Naive thymus-derived CD4-positive, alpha-beta T cell (primary cell): ENCODE measurements around the gene ACIN1. TPM values are rescaled to one million over a fixed set of nuclear protein-coding genes. Genes with fewer than 3 reads are reported as not detected.

Experiments used
- ATAC-seq: fragments of 150-1000 bp; cut with Tn5 transposase; 2 replicates; pipeline ENCODE4 v1.10.0; 2021; ENCODE audit warnings: mild to moderate bottlenecking, moderate library complexity
- CTCF ChIA-PET: fragments of 350-600 bp; sonication (Branson Sonifier 250); formaldehyde crosslinking; loops from one replicate; lab custom pipeline; 2021; ENCODE audit warnings: antibody characterized with exemption; lab: Charles Lee
- POLR2A ChIA-PET: fragments of 350-600 bp; sonication (Branson Sonifier 250); formaldehyde crosslinking; loops from one replicate; lab custom pipeline; 2021; ENCODE audit warnings: antibody characterized with exemption, inconsistent platforms; lab: Charles Lee
- DNase-seq, 9 donors: peaks; one replicate each; pipeline versions ENCODE4 v3.0.0 to v3.0.0-alpha.2; 2020 to 2022; ENCODE audit warnings: mixed read lengths in 1 of 9
- H3K27ac ChIP-seq: one replicate; pipeline ENCODE4 v1.7.0; 2013; ENCODE audit warnings: mild to moderate bottlenecking, low read depth, low read length, moderate library complexity
- H3K27me3 ChIP-seq, 2 donors: one replicate each; pipeline ENCODE4 v1.7.0; 2013; ENCODE audit warnings: low read length in 2 of 2, mild to moderate bottlenecking in 2 of 2, moderate library complexity in 2 of 2; ENCODE audit not compliant: control insufficient read depth in 2 of 2, insufficient read depth in 2 of 2
- H3K36me3 ChIP-seq, 3 experiments: 1 replicate in 2 of 3; 2 replicates in 1 of 3; pipeline ENCODE4 v1.7.0; 2013; ENCODE audit warnings: low read length in 3 of 3, mild to moderate bottlenecking in 3 of 3, moderate library complexity in 1 of 3; ENCODE audit not compliant: insufficient read depth in 3 of 3, control insufficient read depth in 2 of 3
- H3K4me1 ChIP-seq, 2 donors: one replicate each; pipeline ENCODE4 v1.7.0; 2013; ENCODE audit warnings: low read length in 2 of 2, mild to moderate bottlenecking in 2 of 2, moderate library complexity in 1 of 2; ENCODE audit not compliant: control insufficient read depth in 2 of 2, insufficient read depth in 2 of 2
- H3K4me3 ChIP-seq: 2 replicates; pipeline ENCODE4 v1.7.0; 2013; ENCODE audit warnings: mild to moderate bottlenecking, low read length
- H3K9me3 ChIP-seq, 3 experiments: 1 replicate in 2 of 3; 2 replicates in 1 of 3; pipeline ENCODE4 v1.7.0; 2013; ENCODE audit warnings: low read length in 3 of 3; ENCODE audit not compliant: control insufficient read depth in 2 of 3
- H3K27ac Mint-ChIP-seq, 9 donors: one replicate each; pipeline ENCODE4 v1.8.0; 2020 to 2022; ENCODE audit warnings: mixed read lengths in 9 of 9, mild to moderate bottlenecking in 8 of 9, moderate library complexity in 5 of 9, inconsistent platforms in 2 of 9
- H3K27me3 Mint-ChIP-seq, 5 donors: one replicate each; pipeline ENCODE4 v1.8.0; 2021 to 2022; ENCODE audit warnings: mixed read lengths in 5 of 5, mild to moderate bottlenecking in 1 of 5
- H3K36me3 Mint-ChIP-seq, 5 donors: one replicate each; pipeline ENCODE4 v1.8.0; 2020 to 2022; ENCODE audit warnings: mixed read lengths in 5 of 5, mild to moderate bottlenecking in 3 of 5, inconsistent platforms in 1 of 5
- H3K4me1 Mint-ChIP-seq, 7 donors: one replicate each; pipeline ENCODE4 v1.8.0; 2020 to 2022; ENCODE audit warnings: mixed read lengths in 7 of 7, mild to moderate bottlenecking in 3 of 7, inconsistent platforms in 1 of 7
- H3K4me3 Mint-ChIP-seq, 10 donors: one replicate each; pipeline ENCODE4 v1.8.0; 2020 to 2022; ENCODE audit warnings: mild to moderate bottlenecking in 10 of 10, mixed read lengths in 10 of 10, moderate library complexity in 6 of 10, inconsistent platforms in 2 of 10
- H3K9me3 Mint-ChIP-seq, 11 donors: one replicate each; pipeline ENCODE4 v1.8.0; 2020 to 2022; ENCODE audit warnings: mixed read lengths in 11 of 11, mild to moderate bottlenecking in 4 of 11, inconsistent platforms in 1 of 11, moderate library complexity in 1 of 11
- intact Hi-C, 2 donors: fragments of 100-400 bp; cut with micrococcal nuclease; formaldehyde crosslinking; loops; one replicate each; pipeline ENCODE4 v1.15.1; 2023
- polyA plus RNA-seq, 2 donors: library from polyadenylated mRNA; unstranded; fragments of 300-500 nt; fragmentation: Illumina TruSeq; gene quantifications; one replicate each; pipeline ENCODE4 v1.2.3, GENCODE V29; 2021
- total RNA-seq, 6 experiments: library from RNA in 5 of 6; stranded (reverse) in 5 of 6; gene quantifications; 1 replicate in 5 of 6; 2 replicates in 1 of 6; pipeline ENCODE4 v1.2.3 and lab custom pipeline; 2021 to 2026

Gene ACIN1
- total and polyA plus RNA-seq, 7 experiments from 2014 or later, result 8.7 to 360 (median 241) TPM

DNA sequence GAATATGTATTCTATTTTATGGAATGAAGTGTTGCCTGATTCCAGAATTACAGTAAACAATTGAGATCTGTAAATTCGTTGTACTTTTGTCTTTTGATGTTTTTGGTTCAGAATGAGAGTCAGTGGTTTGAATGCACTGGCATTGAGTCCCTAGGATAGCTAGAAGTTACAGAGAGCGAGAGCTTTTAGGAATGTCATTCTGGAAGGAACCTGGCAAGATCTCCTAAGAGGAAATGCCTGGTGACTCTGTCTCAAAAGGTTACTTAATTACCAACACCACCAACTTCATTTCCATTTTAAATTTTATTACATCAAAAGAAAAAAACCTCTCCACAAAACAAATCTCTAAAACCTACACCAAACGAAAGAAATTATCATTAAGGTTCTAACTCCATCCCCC is 30.1 kb upstream of the ACIN1 start:
- peaks cover 15 to 24% (median 23%) of the 10 kb centered on the region in 7 donors for H3K4me1 Mint-ChIP-seq
- peaks cover 0 to 2% (median 0%) of the 10 kb centered on the region in 11 donors for H3K9me3 Mint-ChIP-seq
- H3K9me3 ChIP-seq, result no peaks in the 10 kb centered on the region
- H3K4me3 ChIP-seq, result no peak overlapping the region
- ATAC-seq (no peak), DNase-seq (no peak)
- H3K4me3 Mint-ChIP-seq, result no peak overlapping the region
- peaks cover 14 to 16% of the 10 kb centered on the region in 2 donors for H3K4me1 ChIP-seq
- H3K36me3 Mint-ChIP-seq, result no peaks in the 10 kb centered on the region
- ChIA-PET CTCF (interaction anchor here (0.5 to 9.6 kb wide), 2 partner anchors 60 to 167 kb away, joined by 3 to 250 read pairs; partner anchors contain the start of gene SLC7A8), POLR2A (interaction anchor here (0.7 to 1.1 kb wide), 2 partner anchors 19 to 61 kb away, joined by 3 to 4 read pairs; no protein-coding TSS in a partner anchor)
- H3K27me3 ChIP-seq, result no peaks in the 10 kb centered on the region
- intact Hi-C loops, result no loop called here
- peak overlapping the region in 1 of 9 donors; percentile 49 for H3K27ac Mint-ChIP-seq
- H3K27ac ChIP-seq, result no peak overlapping the region
- peaks cover 0 to 8% (median 0%) of the 10 kb centered on the region in 5 donors for H3K27me3 Mint-ChIP-seq
- no peaks in the 10 kb centered on the region for H3K36me3 ChIP-seq

DNA sequence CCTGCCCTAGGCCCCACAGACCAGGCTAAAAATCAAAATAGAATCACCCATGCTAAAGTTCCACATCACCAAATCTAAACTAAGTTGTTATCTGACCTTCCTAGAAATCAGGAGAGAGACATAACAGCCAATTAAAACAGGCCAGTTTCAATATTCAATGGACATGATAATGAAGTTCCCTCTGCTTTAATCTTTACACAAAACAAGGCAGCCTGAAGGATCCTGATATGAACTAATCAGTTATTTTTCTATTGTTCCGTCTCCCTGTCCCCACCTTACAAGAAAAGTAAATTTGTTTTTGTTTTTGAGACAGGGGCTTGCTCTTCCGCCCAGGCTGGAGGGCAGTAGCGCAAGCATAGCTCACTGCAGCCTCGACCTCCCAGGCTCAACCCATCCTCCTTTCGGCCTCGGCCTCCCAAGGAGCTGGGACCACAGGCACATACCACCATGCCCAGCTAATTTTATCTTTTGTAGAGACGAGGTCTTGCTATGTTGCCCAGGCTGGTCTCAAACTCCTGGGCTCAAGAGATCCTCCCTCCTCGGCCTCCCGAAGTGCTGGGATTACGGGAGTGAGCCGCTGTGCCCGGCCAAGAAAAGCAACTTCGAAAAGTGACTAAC is 29.5 kb upstream of the ACIN1 start:
- CTCF ChIA-PET, result interaction anchor here (0.5 to 9.6 kb wide), 3 partner anchors 52 to 168 kb away, joined by 3 to 250 read pairs (median 4); partner anchors contain the start of gene SLC7A8
- peaks cover 0 to 2% (median 0%) of the 10 kb centered on the region in 11 donors for H3K9me3 Mint-ChIP-seq
- no peaks in the 10 kb centered on the region for H3K36me3 Mint-ChIP-seq

GRCh38 chr14:23123419-23123818 is 28.5 kb upstream of the ACIN1 start:
- no peak overlapping the region for H3K4me3 Mint-ChIP-seq
- peaks cover 0 to 2% (median 0%) of the 10 kb centered on the region in 11 donors for H3K9me3 Mint-ChIP-seq
- intact Hi-C loops, result no loop called here
- Histone ChIP-seq H3K9me3 (no peaks in the 10 kb centered on the region), H3K27me3 (no peaks in the 10 kb centered on the region), H3K27ac (no peak overlapping the region), H3K4me3 (no peak overlapping the region), H3K4me1 (peaks cover 21 to 32% of the 10 kb centered on the region in 2 donors), H3K36me3 (no peaks in the 10 kb centered on the region)
- ChIA-PET CTCF (interaction anchor here (2.1 to 9.6 kb wide), 2 partner anchors 29 to 62 kb away, joined by 5 to 250 read pairs; partner anchors contain the start of gene SLC7A8), POLR2A (no interaction called here)
- no peaks in the 10 kb centered on the region for H3K36me3 Mint-ChIP-seq
- peaks cover 26 to 39% (median 35%) of the 10 kb centered on the region in 7 donors for H3K4me1 Mint-ChIP-seq
- DNase-seq (no peak), ATAC-seq (no peak)
- H3K27ac Mint-ChIP-seq, result peak overlapping the region in 1 of 9 donors; percentile 36
- peaks cover 0 to 5% (median 0%) of the 10 kb centered on the region in 5 donors for H3K27me3 Mint-ChIP-seq

More for the DNA sequence above, 29.5 kb upstream of the ACIN1 start:
- Histone ChIP-seq H3K27ac (no peak overlapping the region), H3K27me3 (no peaks in the 10 kb centered on the region), H3K4me3 (no peak overlapping the region), H3K36me3 (no peaks in the 10 kb centered on the region), H3K4me1 (peaks cover 17 to 22% of the 10 kb centered on the region in 2 donors), H3K9me3 (no peaks in the 10 kb centered on the region)
- ATAC-seq (no peak), DNase-seq (no peak)
- intact Hi-C loops, result no loop called here
- H3K4me3 Mint-ChIP-seq, result no peak overlapping the region
- H3K27ac Mint-ChIP-seq, result peak overlapping the region in 2 of 9 donors; percentile 11 to 21
- peaks cover 0 to 8% (median 0%) of the 10 kb centered on the region in 5 donors for H3K27me3 Mint-ChIP-seq
- peaks cover 21 to 30% (median 28%) of the 10 kb centered on the region in 7 donors for H3K4me1 Mint-ChIP-seq
- POLR2A ChIA-PET, result interaction anchor here (1.1 kb wide), 1 partner anchor 18 kb away, joined by 4 read pairs; no protein-coding TSS in a partner anchor

DNA sequence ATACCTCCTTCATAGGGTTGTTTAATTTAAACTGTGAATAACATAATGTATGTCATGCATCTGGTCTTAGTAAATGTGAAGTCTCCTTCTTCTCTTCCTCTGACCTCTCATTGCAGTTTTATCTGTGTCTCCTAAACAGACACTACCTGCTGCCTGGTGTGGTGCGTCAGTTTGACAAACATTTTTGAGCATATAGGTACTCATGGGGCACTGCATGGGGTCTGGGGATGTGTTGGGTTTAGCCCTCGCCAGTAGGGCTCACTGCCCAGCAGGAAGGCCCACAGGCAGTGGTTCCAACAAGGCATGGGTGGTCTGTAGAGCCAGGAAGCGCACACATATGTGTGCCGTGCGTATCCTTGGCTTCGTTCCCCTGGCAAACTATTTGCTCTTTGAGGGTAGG is 27.1 kb upstream of the ACIN1 start:
- H3K27ac Mint-ChIP-seq, result peak overlapping the region in 3 of 9 donors; percentile 22 to 47 (median 40)
- no peaks in the 10 kb centered on the region for H3K9me3 ChIP-seq
- H3K4me1 ChIP-seq, result peaks cover 21 to 41% of the 10 kb centered on the region in 2 donors
- no peak for ATAC-seq
- H3K4me1 Mint-ChIP-seq, result peaks cover 26 to 52% (median 46%) of the 10 kb centered on the region in 7 donors
- H3K36me3 Mint-ChIP-seq, result no peaks in the 10 kb centered on the region
- H3K4me3 ChIP-seq, result no peak overlapping the region
- DNase-seq, result no peak
- H3K27ac ChIP-seq, result no peak overlapping the region
- H3K27me3 Mint-ChIP-seq, result peaks cover 0 to 5% (median 0%) of the 10 kb centered on the region in 5 donors
- no peaks in the 10 kb centered on the region for H3K36me3 ChIP-seq
- H3K27me3 ChIP-seq, result no peaks in the 10 kb centered on the region
- ChIA-PET CTCF (interaction anchor here (0.8 to 9.6 kb wide), 6 partner anchors 8 to 63 kb away, joined by 3 to 250 read pairs (median 4); partner anchors contain the start of genes ACIN1, C14orf119 and SLC7A8), POLR2A (interaction anchor here (1.4 to 6.3 kb wide), 4 partner anchors 26 to 199 kb away, joined by 5 to 75 read pairs (median 32); partner anchors contain the start of genes ACIN1, C14orf119, PABPN1 and SLC7A8)
- intact Hi-C loops, result no loop called here
- H3K9me3 Mint-ChIP-seq, result peaks cover 0 to 2% (median 0%) of the 10 kb centered on the region in 11 donors
- H3K4me3 Mint-ChIP-seq, result peak overlapping the region in 3 of 10 donors; percentile 20 to 72 (median 66)

DNA sequence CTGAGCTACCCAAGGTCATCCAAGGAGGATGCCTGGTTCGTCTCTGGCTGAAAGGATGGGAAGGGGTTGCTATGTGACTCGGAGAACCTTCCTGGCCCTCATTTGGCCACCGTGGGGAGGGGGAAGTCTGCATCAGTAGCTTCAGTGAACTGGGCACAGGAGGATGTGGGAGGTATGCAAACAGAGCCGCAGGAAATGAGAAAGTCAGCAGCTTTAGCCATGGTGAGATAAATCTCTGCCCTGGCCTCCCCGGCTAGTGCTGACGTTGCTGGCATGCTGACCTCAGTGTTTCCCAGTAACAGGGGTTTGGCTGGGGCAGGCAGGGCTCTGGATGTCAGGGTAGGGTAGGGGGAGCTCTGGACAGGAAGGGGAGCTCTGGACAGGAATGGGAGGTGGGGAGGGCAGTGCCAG is 26.4 kb upstream of the ACIN1 start:
- POLR2A ChIA-PET, result interaction anchor here (0.5 to 6.3 kb wide), 9 partner anchors 25 to 200 kb away, joined by 3 to 75 read pairs (median 8); partner anchors contain the start of genes ACIN1, C14orf119, PABPN1 and PPP1R3E
- H3K27ac Mint-ChIP-seq, result peak overlapping the region in 8 of 9 donors; percentile 53 to 99 (median 95)
- no peaks in the 10 kb centered on the region for H3K9me3 ChIP-seq
- ATAC-seq, result no peak
- H3K9me3 Mint-ChIP-seq, result peaks cover 0 to 2% (median 0%) of the 10 kb centered on the region in 11 donors
- peak in 1 of 9 donors; percentile 10 for DNase-seq
- no peaks in the 10 kb centered on the region for H3K36me3 Mint-ChIP-seq
- intact Hi-C loops, result loop anchor here (1.0 to 2.0 kb wide), 4 partner anchors 27 to 259 kb away; partner anchors contain the start of genes ACIN1 (in 1 of the 2), C14orf119 (in 1 of the 2) and PABPN1 (in 1 of the 2)
- H3K36me3 ChIP-seq, result no peaks in the 10 kb centered on the region
- H3K27me3 Mint-ChIP-seq, result peaks cover 0 to 5% (median 0%) of the 10 kb centered on the region in 5 donors
- no peaks in the 10 kb centered on the region for H3K27me3 ChIP-seq
- peaks cover 26 to 59% (median 48%) of the 10 kb centered on the region in 7 donors for H3K4me1 Mint-ChIP-seq
- H3K4me1 ChIP-seq, result peaks cover 21 to 41% of the 10 kb centered on the region in 2 donors
- CTCF ChIA-PET, result interaction anchor here (0.5 to 9.6 kb wide), 24 partner anchors 9 to 259 kb away, joined by 3 to 250 read pairs (median 5); partner anchors contain the start of genes ACIN1, C14orf119 and SLC7A8
- peak overlapping the region; percentile 6 for H3K27ac ChIP-seq
- peak overlapping the region; percentile 11 to 87 (median 71) for H3K4me3 Mint-ChIP-seq
- no peak overlapping the region for H3K4me3 ChIP-seq
